ENCODE measurements around the gene SUSD4.

DNA sequence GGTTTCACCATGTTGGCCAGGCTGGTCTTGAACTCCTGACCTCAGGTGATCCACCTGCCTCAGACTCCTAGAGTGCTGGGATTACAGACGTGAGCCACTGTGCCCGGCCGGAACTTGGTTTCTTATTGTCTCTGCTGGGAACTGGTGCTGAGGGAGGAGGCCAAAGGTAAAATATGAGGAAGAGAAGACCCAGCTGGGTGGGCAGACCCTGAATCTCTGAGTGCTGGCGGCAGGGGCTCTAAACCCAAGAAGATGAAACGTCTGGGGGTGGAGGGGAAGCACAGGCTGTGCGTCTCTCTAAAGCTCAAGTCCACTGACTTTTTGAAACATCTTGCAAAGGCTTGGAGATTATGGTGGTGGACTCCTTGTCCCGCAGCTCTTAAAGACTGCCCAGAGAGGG, 138.9 kb downstream of the SUSD4 start:
- TF ChIP-seq, protein P1, sequence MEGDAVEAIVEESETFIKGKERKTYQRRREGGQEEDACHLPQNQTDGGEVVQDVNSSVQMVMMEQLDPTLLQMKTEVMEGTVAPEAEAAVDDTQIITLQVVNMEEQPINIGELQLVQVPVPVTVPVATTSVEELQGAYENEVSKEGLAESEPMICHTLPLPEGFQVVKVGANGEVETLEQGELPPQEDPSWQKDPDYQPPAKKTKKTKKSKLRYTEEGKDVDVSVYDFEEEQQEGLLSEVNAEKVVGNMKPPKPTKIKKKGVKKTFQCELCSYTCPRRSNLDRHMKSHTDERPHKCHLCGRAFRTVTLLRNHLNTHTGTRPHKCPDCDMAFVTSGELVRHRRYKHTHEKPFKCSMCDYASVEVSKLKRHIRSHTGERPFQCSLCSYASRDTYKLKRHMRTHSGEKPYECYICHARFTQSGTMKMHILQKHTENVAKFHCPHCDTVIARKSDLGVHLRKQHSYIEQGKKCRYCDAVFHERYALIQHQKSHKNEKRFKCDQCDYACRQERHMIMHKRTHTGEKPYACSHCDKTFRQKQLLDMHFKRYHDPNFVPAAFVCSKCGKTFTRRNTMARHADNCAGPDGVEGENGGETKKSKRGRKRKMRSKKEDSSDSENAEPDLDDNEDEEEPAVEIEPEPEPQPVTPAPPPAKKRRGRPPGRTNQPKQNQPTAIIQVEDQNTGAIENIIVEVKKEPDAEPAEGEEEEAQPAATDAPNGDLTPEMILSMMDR (IDR thresholded peaks at IDR 0.05; ENCODE audit: low read length), result no peak
- TF ChIP-seq EZH2 (IDR thresholded peaks at IDR 0.05; ENCODE audit: borderline replicate concordance, low read length), result no peak

All from OCI-LY1 (cell line).